GM21515 (cell line): Measurements from ENCODE around the gene IPO11.
"Not testable (repeated sequence)": the region's sequence is repeated elsewhere in the genome, so short reads cannot be mapped to it uniquely, and the experiment has no call there.

Experiments used
- ATAC-seq: cut with Tn5 transposase; IDR thresholded peaks from one replicate; pipeline ENCODE4 v1.9.1; 2021; ENCODE audit not compliant: unreplicated experiment

IPO11 gene

DNA sequence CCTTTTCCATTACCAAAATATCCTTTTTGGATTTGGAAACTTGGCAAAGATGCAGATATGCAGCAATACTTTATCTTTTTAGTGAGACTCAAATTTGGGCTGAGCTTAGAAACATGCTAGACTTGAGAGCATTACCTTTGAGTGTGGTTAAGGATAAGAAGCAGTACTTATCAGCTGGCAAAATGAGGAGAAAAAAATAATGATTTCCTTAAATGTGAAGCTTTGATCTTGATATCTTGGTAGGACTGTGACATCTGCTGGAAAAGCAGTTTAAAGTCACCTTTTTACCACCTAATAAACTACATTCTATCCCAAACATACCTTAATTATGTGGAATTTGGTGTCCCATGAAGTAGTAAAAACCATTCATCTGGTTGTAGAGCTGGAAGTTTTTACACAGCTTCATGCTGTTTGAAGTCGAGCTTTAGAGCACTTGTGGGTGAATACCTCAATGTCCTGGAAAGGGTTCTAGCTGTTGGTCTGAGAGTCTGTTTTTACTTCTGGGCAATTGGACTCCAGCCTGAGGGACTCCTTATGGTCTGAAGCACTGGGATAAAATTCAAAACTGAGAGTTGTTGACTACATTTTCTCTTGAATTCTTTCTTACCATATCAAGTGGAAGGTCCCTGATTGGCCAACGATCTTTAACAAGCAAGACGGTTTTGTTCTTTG is 219.5 kb downstream of the IPO11 start:
- ATAC-seq = no peak

DNA sequence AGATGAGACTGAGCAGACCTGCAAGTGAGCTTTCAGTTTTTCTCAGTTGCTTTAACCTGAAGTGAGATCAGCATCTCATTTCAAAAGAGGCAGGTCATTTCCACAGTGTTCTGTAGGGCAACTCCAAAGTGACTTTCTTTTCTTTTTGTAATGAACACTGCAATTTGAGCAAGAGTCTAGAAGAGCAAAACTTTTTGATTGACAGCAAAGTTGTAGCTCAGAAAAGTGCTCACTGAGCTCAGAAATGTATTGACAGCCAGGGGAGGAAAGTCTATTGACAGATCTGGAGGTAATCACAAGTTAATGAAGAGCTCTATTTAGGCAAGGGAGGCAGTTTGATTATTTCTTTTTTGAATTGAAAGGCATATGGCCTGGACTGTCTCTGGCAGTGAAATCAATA is 220.7 kb downstream of the IPO11 start:
- no peak for ATAC-seq

DNA sequence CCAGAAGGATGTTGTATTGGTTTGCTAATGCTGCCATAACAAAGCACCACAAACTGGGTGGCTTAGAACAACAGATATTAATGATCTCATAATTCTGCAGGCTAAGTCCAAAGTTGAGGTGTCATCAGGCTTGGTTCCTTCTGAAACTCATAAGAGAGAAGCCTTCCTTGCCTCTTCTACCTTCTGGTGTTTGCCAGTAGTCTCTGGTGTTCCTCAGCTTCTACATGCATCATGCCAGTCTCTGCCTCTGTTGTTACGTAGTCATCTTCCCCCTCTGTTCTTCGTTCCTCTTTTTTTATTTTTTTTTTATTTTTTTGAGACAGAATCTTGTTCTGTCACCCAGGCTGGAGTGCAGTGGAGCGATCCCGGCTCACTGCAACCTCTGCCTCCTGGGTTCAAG is 227.9 kb downstream of the IPO11 start:
- no peak for ATAC-seq

DNA sequence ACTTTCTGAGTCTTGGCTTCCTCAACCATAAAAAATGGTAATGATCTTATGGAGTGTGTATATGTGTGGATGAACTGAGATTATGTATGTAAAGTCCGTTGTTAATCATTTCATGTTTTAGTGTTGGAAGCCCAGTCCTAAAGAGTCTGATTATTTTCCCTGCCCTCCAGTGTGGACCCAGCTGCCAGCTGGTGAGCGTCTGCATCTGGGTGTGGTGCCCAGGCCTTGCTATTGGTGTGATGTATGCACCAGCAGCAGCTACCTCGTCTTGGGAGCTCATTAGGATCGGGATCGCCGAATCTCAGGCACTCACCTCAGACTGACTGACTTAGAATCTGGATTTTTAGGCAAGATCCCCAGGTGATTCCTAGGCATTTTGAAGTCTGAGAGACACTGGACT is 229.9 kb downstream of the IPO11 start:
- no peak for ATAC-seq

DNA sequence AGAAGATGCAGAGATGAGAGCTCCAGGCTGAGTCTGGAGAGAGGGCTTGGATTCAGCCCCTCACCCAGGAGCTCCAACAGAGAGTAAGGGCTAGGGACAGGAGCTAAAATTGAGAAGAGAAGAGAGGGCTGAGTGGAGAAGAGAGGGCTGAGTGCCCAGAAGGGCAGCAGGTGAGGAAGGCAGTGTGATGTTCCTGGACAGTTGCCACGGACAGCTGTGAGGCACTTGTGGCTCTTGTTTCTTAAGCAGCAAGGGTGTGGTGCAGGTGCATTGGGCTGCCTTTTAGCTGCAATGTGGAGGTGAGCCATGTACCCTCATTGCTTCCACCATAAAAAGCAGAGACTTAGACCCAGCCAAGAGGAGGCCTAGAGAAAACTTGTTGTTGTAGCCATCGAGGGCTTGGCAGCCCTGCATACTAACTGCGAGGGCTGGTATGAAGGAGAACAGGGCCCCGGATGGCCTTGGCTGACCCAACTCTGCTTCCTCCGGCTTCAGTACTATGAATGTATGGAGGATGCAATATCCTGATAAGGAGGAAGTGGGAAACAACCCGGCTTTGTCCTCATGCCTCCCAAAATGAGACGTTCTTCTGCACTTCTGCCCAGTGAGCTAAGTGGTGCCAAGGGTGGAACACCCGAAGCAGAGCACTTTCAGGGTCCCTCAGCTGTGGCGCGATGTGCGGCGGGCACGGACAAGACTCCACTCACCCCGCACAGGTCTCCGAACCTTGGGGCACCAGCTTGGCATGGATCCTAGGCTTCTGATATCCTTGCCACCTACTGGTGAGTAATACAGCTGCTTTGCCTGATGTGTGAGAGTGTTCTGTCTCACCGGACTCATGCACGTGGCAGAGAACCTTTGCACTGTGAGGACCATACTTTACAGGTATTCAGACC is 231.2 kb downstream of the IPO11 start:
- no peak for ATAC-seq

DNA sequence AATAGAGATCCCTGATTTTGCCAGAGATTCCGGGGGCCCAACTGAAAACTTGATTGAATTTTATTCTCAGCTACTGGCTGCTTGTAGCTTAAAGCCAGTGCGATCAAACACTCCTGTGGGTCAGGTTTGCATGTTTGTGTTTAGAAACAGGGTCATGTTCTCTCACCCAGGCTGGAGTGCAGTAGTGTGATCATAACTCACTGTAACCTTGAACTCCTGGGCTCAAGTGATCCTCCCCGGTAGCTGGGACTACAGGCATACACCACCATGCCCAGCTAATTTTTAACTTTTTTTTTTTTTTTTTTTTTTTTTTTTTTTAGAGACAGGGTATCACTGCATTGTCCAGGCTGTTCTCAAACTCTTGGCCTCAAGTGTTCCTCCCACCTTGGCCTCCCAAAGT is 232.7 kb downstream of the IPO11 start:
- no peak for ATAC-seq

DNA sequence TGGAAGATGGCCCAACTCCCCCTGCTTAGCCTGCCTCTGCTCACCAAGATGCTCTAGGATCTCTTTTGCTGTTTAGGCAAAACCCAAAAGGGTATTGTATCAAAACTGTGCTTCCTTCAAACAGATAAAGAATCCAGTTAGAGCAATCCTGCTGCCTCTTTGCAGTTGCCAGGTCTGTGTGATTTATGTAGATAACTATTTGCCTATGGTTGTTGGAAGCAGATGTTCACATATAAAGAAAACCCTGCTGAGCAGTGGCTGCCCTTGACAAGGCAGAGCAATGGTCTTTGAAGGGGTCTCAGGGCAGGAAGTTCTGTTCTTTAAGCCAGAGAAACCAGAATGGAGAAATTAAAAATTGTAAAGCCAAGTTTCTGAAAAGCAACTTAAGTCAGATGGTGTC is 234.7 kb downstream of the IPO11 start:
- ATAC-seq = no peak

DNA sequence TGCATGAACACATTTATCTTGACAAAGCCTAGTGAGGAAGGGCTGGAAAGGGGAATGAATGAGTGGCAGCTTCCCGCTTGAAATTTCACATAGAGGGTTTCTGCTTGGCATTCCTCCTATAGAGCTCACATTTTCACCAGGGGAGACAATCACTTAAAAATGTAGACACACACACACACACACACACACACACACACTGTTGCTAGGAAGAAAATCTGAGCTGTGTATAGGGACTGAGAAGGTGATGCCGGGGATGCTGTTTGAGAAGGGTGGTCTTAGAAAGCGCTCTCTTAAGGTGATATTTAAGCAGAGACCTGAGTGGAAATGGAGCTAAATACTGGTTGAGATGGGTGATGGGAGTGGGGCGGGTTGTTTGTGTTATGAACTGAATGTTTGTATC is 236.5 kb downstream of the IPO11 start:
- no peak for ATAC-seq

DNA sequence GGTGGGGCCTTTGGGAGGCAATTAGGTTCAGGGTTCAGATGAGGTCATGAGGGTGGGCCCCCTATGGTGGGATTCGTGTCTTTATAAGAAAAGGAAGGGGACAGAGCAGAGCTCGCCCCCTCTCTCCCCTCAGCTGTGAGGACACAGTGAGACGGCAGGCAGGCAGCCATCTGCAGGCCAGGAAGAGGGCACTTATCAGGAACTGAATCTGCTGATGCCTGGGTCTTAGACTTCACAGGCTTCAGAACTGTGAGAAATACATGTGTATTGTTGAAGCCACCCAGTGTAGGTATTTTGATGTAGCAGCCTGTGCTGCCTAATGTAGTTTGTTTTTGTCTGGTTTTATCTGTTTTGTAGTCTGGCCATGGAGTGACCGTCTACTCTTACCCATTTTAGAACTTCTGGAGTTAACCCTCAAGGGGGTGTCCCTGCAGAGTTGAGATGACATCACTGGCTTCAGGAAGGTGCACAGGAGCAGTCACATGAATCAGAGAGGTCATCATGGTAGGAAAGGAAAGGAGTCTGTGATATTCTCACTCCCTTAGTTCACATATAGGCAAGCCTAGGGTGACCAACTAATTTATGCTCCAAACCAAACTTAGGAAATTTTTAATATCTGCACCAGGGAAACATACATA is 237.0 kb downstream of the IPO11 start:
- no peak for ATAC-seq

DNA sequence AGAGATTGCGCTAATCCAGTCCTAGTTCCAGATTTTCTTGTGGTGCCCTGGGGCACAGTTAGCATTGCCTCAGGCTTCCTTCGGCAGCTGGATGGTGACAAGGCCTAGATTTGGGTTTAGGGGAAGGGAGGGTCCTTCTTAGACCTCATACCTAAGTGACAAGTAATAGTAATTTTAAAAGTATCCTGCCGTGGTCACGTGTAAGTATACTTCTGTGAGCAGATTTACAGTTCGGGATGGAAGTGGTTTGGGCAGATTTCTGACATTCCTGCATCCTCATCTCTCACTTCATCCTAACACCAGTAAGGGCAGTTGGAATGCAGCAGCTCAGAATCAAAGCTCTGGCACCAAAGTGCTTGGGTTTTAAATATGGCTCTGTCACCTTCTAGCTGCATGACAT is 237.6 kb downstream of the IPO11 start:
- ATAC-seq = no peak

DNA sequence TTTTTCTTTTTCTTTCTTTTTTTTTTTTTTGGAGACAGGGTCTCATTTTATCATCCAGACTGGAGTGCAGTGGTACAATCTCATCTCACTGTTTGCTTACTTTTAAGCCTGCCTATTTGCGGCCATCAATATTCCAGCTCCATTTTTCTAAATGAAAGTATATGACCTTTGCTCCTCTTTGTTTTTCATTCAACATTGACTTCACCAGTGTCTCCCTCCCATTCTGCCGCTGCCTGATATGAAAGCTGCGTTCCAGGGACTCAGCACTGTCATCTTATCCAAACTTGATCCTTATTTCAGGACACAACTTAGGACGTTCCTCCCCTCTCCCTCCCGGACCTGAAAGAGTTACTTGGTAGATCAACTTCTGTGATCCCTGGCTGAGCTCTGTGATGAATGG is 239.7 kb downstream of the IPO11 start:
- ATAC-seq = no peak

DNA sequence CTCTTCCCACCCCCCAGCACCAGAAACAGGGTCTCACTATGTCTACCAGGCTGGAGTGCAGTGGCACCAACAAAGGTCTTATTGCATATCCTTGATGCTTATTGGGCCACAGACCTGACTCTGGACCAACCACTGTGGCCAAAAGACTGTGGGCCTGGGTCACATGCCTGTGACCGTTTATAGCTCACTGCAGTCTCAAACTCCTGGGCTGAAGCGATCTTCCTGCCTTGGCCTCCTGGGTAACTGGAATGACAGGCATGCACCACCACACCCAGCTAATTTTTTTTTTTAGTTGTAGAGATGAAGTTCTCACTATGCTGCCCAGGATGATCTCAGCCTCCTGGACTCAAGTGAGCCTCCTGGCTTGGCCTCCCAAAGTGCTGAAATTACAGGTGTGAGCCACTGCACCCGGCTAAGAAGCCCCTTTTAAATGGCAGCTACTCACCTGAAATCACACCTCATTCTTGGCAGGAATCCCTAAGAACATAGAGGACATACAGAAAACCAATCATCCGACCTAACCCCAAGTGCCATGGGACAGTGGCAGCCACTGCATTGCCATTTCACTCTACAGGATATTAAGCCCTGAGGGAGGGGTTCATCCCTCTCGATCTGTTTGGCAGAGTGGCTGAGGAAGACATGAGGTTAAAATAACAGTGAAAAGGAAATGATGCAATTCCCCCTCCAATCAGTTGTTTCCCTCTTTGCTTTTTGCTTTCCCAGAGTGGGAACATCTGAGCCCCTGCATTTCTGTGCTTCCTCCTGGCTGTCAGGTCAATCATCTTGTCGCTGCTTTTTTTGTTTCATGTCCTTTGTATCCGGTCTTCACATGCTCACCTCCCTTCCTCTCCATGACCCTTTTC is 240.7 kb downstream of the IPO11 start:
- ATAC-seq = no peak

DNA sequence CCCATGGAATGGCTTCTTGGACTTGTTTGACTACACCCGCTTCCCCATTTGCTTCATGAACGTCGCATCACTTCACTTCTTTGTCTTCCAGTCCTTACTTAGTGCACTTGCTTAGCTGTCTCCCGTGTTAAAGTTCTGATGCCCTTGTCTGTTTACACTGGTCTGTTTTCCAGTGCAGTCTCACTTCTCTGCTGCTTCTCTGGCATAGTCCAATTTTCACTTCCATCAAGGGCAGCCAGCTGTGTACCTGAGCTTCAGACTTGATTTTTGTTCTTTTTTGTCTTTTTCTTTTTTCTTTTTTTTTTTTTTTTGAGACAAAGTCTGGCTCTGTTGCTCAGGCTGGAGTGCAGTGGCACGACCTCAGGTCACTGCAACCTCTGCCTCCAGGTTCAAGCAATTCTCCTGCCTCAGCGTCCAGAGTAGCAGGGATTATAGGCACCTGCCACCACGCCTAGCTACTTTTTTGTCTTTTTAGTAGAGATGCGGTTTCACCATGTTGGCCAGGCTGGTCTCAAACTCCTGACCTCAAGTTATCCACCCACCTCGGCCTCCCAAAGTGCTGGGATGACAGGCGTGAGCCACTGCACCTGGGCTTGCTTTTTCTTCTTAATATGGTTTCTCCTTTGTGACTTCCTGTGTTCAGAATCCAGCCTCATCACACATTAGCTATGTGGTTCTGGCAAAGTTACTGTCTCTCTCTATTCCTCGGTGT is 241.5 kb downstream of the IPO11 start:
- no peak for ATAC-seq

DNA sequence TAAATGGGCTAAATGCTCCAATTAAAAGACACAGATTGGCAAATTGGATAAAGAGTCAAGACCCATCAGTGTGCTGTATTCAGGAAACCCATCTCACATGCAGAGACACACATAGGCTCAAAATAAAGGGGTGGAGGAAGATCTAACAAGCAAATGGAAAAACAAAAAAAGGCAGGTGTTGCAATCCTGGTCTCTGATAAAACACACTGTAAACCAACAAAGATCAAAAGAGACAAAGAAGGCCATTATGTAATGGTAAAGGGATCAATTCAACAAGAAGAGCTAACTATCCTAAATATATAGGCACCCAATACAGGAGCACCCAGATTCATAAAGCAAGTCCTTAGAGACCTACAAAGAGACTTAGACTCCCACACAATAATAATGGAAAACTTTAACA is 245.2 kb downstream of the IPO11 start:
- not testable (repeated sequence) for ATAC-seq

DNA sequence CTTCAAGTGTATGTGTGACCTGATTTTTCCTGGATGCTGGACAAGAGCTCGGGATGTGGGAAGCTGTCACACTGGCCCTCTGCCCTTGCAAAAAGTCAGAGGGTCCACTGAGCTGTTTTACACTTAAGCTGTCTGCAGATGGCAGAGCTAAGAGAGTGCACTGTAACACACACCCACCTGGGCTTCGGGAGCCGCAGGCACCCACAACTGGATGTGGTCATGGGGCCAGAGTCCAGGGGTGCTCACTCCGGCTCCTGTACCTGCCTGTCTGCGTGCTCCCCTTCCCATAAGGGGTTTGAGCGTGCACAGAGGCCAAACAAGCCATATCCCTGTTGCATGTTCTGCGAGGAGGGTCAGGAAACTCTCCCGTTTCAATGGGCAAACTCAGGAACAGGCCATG is 248.6 kb downstream of the IPO11 start:
- no peak for ATAC-seq

DNA sequence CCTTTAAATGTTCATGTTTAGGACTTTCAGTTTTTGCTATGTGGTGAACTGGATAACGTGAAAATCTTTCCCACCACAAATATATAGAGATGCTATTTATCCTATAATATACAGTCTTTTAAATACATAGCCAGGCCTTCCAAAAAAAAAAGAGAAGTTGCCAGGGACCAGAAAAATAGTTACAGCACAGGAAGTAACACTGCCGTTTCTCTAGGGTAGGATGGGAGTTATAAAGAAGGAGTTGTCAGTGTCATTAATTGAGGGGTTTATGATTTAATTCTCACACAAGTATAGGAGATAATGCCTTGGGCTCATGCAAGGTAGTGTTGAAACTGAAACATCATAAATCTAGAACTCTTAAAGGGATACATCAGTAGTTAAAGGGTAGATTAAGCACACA is 250.0 kb downstream of the IPO11 start:
- ATAC-seq = no peak

DNA sequence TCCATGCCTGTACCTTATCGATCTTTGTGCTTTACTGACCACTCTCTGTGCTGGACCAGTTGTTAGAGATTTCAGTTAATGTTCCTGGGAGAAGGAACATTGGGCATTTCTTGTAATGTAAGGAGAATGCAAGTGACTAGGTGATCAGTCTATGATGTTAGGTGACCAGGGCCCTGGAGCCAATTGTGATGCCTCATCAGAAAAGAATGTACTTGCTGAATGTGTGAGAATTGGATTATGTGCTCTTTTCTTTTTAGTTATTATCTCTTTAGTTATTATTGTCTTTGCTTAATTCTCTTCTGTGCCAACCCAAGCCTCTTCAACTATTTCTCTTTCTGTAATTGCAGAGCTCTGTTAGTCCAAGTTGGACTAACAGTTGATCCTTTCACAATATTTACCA is 258.9 kb downstream of the IPO11 start:
- no peak for ATAC-seq

DNA sequence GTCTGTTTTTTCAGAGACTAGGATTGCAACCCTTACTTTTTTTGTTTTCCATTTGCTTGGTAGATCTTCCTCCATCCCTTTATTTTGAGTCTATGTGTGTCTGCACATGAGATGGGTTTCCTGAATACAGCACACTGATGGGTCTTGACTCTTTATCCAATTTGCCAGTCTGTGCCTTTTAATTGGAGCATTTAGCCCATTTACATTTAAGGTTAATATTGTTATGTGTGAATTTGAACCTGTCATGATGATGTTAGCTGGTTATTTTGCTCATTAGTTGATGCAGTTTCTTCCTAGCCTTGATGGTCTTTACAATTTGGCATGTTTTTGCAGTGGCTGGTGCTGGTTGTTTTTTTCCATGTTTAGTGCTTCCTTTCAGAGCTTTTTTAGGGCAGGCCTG is 264.0 kb downstream of the IPO11 start:
- not testable (repeated sequence) for ATAC-seq
